ENCODE data around the gene TPBGL.

TPBGL gene, protein sequence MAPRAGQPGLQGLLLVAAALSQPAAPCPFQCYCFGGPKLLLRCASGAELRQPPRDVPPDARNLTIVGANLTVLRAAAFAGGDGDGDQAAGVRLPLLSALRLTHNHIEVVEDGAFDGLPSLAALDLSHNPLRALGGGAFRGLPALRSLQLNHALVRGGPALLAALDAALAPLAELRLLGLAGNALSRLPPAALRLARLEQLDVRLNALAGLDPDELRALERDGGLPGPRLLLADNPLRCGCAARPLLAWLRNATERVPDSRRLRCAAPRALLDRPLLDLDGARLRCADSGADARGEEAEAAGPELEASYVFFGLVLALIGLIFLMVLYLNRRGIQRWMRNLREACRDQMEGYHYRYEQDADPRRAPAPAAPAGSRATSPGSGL

DNA sequence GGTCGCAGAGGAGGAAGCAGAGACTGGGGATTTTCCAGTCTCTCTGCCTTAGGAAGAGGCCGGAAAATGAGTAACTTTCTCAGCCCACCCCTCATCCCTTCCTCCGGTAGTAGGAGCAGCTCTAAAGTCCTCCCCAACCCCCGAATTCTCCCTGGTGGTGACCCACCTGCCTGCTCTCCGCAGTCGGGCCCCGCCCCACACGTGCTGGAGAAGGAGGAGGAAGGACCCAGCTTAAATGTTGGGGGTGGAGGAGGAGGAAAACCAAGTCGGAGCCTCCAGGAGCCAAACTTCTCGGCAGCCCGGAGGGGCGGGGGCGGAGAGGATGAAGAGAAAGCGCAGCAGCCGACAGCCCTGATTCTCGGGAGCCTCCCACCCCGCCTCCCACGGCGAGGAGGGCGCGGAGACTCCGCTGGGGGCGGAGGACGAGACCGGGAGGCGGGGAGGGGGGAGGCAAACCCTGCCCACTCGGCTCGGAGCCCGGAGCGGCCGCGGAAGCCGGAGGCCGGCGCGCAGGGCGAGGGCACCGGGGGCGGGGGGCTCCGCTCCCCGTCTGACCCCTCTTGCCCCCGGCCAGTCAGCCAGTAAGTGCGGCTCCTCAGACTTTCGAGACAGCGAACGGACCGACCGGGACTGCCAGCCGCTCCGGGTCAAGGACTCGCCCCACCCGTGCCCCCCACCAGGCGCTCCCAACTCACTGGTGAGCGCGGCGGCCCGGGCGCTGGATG, at the start of gene TPBGL:
TPBGL (plus strand) TSS at position 464 of the 725 bp plus-strand sequence. CDS start 276 bp downstream, outside the sequence.
- peak in 1 of 2 donors; percentile 38 for DNase-seq (ENCODE audit: low read depth in 2 of 2)

DNA sequence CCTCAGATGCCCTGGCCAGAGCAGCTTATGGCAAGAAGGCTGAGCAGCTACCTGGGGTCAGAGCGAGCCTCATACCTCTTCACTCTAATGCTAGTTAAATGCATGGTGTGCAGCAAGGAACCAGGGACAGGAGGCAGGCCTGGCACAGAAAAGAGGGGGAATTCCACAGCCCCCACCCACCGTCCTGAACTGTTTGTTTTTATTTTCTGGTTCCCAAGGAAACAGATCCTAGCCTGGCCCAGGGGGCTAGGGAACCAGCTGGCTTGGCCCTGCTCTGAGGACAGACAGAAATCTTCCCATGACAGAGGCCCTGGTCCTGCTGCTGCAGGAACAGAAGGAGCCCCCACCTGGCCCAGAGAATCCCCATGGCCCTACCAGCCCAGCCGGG, 49.2 kb upstream of the TPBGL start:
- no peak for DNase-seq (ENCODE audit: low read depth in 2 of 2)

DNA sequence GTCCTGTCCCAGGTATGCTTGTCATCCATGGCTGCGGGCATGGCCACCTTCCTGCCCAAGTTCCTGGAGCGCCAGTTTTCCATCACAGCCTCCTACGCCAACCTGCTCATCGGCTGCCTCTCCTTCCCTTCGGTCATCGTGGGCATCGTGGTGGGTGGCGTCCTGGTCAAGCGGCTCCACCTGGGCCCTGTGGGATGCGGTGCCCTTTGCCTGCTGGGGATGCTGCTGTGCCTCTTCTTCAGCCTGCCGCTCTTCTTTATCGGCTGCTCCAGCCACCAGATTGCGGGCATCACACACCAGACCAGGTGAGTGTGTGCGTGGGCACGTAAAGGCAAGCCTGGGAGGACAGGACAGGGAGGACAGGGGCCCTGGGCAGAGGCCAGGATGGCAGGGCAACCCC, 47.3 kb upstream of the TPBGL start:
- DNase-seq (ENCODE audit: low read depth in 2 of 2), result no peak

DNA sequence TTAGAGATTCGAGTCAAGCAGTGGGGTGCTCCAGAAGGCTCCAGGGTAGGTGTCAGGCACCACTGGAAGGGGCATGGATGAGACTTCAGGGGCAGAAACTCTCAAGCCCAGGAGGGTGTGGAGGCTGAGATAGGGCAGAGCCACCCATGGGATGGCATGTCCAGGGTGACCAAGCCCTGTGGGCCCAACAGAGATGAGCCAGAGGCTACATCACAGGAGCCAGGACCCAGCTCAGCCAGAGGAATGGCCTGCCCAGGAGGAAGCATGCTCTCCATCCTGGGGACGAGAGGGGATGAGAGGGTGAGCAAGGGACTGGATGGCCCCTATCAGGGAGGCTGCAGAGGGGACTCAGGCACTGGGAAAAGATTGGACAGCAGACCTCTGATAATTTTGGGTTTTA, 46.9 kb upstream of the TPBGL start:
- no peak for DNase-seq (ENCODE audit: low read depth in 2 of 2)

DNA sequence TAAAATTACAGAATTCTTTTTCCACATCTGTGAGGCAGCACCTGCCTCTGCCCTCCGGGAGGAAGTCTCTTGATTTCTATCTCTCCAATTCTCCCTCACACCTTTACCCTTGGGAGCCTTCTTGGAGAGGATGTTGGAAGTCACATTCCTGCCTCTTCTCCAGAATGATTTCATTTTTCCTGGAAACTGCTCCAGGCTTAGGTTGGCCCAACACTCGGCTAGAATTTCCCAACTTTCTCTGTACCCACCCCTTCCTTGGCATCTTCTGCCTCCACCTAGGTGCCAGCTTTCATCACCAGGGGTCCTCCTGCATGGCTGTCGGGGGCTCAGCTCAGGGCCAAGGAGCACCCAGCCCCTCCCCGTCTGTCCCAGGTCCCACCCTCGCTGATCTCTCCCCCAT, 46.4 kb upstream of the TPBGL start:
- DNase-seq (ENCODE audit: low read depth in 2 of 2), result no peak

DNA sequence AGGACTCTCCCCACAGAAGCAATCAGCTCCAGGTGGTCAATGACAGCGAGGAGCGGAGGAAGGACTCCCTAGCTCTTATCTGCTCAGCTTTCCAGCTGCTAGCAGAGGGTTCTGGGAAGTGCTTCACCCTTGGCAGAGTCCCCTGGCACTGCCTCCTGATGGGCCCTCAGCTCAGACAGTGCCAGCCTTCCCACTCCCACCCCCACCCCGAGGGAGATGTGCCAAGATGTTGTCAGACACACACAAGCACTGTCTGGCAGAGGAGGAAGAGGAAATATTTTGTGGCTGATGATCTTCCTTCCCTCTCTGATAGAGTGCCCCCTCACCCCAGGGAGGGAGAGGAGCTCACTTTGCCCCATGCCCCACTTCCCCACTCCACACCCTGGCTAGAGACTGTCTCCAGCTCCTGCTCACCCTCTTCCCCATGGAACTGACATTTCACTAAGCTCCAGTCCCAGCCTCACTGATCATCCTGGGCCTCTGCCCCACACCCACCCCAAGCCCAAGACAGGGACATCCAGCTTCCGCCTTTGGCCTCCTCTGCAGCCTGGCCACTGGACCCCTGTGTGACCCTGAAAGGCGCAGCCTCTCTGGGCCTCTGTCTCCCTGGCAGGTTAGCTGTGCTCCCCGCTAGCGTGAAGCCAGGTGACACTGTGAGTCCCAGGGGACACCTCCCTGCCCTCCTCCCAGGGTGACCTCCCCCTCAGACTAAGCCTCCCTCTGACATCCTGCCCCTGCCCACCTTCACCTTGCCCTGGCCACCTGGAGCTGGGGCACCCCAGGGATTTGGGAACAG, 45.2 kb upstream of the TPBGL start:
- no peak for DNase-seq (ENCODE audit: low read depth in 2 of 2)

DNA sequence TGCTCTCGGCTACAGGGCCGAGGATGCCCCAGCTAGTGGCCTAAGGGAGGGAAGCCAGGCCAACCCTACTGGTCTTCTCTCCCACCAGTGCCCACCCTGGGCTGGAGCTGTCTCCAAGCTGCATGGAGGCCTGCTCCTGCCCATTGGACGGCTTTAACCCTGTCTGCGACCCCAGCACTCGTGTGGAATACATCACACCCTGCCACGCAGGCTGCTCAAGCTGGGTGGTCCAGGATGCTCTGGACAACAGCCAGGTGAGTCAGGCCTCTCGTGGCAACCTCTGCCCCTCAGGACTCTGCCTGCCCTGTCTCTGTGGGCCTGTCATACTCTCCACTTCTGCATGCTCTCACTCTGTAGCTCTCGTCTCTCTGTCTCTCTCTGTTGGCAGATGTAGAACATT, 44.1 kb upstream of the TPBGL start:
- no peak for DNase-seq (ENCODE audit: low read depth in 2 of 2)

DNA sequence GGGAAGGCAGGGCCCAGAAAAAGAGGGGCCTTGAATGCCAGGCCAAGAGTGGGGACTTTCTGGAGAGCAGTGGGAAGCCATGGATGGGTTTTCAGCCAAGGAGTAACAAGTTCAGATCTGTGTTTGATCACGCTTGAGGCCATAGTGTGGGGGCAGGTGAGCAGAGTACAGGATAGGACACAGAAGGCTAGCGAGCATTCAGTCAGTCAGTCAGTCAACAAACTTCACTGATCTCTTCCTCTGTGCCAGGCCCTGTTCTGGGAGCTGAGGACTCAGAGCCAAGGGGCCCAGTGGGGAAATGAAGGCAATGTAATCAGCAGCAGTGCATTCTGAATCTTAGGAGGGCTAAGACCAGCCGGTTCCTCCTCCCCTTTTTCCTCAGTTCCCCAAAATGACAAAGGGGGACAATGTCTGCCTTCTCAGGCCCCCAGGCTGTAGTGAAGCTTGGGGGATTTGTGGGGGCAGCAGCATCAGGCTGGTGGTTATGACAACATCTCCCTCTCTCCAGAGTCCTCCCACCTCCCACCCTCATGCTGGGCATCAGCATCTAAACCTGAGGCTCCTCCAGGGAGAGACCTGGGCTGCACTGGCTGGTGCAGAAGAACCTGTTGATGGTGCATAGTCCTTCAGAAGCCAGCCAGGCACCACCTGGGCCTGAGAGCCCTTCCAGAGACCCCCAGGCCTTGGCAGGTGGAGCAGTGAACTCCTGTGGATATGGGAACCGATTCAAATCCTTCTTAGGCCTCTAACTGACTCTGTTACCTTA, 42.9 kb upstream of the TPBGL start:
- DNase-seq (ENCODE audit: low read depth in 2 of 2), result no peak

DNA sequence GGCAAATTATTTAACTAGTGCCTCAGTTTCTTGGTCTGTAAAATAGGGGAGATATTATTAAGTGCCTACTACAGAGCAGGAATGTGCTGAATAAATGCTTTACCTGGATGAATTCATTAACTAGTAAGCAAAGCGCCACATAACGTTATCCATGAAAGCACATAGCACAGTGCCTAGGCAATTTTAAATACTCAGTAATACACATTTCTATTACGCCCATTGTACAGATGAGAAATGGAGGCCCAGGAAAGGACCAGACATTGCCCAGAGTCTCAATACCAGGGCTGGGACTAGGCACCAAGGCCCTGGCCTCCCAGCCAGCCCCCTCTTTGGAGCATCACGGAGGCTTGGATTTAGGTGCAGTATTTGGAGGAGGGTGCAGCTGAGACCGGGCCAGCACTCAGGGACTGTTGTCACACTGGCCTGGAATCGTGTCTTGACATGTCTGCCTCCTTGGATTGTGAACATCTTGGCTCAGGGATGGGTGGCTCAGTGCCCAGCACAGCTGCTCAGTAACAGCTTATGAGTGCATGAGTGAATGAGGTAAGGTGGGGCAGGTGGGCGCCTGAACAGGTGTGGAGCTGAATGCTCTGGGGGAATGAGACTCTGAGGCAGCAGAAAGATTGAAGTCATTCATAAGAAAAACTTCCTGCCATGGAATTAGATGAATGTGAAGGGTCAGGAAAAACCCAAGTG, 42.1 kb upstream of the TPBGL start:
- DNase-seq (ENCODE audit: low read depth in 2 of 2), result no peak

DNA sequence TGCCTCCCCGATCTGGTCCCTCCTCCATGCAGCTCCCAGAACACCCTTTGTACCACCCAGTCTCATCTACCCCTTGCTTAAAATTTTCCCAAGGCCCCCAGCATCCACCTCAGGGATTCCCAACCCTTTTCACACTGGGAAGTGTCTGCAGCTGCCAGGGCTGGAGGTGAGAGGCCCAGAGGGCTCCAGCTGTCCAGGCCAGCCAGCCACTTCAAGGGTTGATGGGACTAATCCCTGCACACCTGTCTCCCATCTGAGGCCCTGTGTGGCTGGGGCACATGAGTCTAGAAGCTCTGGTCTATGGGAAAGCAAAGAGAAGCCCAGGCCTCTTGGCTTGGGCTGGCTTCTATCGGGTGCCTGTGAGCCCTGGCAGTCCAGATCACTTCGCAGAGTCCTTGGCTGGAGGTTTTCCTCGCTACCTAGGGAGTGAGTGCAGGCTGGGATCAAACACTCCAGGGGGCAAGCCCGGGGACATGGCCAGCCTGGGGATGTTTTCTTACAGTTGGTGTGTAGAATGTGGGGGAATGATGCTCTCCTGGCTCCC, 41.1 kb upstream of the TPBGL start:
- DNase-seq (ENCODE audit: low read depth in 2 of 2), result no peak

DNA sequence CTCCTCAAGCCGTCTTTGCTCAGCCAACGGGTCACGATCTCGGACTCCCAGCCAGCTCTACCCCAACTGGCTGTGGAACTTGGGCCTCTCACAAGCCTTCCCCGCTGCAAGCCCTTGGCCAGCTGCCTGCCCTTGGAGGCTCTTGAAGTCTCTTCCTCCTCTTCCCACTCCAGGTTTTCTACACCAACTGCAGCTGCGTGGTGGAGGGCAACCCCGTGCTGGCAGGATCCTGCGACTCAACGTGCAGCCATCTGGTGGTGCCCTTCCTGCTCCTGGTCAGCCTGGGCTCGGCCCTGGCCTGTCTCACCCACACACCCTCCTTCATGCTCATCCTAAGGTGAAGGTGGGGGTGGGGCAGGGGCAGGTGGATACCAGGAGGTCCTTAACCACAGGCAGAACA, 40.5 kb upstream of the TPBGL start:
- DNase-seq (ENCODE audit: low read depth in 2 of 2), result no peak

DNA sequence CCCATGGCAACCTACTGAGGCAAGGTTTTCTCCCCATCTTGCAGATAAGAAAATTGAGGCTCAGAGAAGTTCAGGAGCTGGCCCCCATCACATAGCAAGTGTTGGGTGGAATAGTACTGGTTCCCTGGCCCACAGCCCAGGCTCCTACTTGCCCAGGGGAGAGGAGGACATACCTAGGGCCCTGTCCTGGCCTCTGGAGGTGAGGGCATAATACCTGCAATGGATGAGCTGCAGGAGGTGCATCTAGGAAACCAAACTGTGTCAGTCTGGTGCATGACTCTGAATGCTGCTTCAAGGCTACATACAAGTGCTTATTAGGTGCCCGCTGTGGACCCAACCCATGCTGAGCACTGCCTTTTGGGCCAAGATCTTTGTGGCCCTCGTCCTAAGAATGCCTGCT, 40.0 kb upstream of the TPBGL start:
- DNase-seq (ENCODE audit: low read depth in 2 of 2), result no peak

DNA sequence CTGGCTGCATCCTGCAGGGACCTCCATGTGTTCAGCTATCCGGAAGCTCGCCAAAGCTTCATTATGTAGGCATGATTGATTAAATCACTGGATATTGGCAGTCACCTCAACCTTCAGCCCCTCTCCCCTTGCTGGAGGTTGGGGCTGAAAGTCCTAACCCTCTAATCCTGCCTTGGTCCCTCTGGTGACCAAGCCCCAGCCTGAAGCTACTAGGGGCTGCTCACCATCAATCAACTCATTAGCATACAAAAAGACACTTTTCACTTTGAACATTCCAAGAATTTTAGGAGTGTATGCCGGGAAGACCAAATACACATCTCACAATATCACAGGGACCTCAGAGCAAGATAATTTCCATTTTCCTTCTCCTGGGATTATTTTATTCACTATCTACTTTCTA, 38.8 kb upstream of the TPBGL start:
- DNase-seq (ENCODE audit: low read depth in 2 of 2), result no peak

DNA sequence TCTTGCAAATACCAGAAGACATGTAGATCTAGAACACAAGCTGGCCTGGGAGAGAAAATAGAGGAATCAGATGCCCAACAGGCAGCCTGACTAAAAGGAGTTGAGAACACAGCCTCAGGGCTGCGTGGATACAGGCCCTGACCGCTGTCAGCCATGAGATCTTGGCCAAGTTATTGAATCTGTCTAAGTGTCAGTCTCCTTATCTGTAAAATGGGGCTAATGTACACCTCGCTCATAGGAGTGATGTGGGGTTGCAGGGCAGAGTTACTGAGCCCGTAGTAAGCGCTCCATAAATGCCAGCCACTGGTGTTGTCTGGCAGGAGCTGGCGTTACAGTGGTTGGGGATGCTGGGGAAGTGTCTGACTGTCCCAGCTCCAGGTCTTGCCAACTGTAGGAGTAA, 38.4 kb upstream of the TPBGL start:
- no peak for DNase-seq (ENCODE audit: low read depth in 2 of 2)

DNA sequence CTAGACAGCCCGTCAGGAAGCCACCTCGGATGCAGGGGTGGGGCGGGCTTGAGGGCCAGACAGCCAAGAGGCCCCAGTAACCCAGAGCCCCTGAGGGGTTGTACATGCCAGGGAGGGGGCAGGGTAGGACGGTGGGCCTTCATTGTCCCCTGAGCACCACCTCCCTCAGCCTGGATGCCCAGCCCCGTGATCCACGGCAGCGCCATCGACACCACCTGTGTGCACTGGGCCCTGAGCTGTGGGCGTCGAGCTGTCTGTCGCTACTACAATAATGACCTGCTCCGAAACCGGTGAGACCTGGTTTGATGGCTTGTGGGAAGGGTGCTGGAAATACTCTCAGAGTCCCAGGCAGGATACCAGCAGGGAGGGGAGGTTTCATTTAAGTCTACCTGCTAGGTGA, 37.4 kb upstream of the TPBGL start:
- DNase-seq (ENCODE audit: low read depth in 2 of 2), result no peak

DNA sequence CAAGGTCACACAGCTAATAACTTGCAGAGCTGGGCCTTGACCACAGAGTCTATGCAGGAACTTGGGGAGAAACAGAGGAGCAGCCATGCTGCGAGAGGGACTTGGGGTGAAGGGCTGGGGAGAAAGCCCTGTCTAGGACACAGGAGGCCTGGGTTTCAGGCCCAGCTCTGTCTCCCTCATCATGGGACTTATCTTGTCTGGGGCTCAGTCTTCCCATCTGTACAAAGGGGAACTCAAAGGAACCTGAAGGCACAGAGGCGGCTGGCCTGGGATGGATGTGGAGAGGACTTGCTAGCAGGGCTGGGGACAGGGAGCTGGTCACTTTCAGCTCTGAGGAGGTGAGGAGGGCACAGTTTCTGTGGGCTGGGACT, 36.9 kb upstream of the TPBGL start:
- DNase-seq (ENCODE audit: low read depth in 2 of 2), result no peak

DNA sequence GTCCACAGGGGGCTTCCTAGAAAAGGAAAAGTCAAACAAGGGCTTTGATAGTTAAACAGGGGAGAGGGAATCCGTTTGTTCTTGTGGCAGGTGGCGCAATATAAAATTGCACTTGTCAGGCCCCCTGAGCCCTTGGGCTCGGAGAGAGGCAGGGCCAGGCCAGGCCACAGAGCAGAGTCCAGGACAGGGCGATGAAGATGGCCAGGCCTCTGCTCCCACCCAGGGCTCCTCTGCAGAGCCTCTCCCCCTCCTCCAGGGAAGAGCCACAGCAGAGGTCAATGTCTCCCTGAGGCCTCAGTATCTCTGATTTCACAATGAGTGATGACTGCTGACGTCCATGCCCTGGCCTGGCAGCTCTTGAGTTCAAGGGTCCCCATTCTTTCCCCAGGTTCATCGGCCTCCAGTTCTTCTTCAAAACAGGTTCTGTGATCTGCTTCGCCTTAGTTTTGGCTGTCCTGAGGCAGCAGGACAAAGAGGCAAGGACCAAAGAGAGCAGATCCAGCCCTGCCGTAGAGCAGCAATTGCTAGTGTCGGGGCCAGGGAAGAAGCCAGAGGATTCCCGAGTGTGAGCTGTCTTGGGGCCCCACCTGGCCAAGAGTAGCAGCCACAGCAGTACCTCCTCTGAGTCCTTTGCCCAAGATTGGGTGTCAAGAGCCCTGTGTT, 36.4 kb upstream of the TPBGL start:
- DNase-seq (ENCODE audit: low read depth in 2 of 2), result no peak

DNA sequence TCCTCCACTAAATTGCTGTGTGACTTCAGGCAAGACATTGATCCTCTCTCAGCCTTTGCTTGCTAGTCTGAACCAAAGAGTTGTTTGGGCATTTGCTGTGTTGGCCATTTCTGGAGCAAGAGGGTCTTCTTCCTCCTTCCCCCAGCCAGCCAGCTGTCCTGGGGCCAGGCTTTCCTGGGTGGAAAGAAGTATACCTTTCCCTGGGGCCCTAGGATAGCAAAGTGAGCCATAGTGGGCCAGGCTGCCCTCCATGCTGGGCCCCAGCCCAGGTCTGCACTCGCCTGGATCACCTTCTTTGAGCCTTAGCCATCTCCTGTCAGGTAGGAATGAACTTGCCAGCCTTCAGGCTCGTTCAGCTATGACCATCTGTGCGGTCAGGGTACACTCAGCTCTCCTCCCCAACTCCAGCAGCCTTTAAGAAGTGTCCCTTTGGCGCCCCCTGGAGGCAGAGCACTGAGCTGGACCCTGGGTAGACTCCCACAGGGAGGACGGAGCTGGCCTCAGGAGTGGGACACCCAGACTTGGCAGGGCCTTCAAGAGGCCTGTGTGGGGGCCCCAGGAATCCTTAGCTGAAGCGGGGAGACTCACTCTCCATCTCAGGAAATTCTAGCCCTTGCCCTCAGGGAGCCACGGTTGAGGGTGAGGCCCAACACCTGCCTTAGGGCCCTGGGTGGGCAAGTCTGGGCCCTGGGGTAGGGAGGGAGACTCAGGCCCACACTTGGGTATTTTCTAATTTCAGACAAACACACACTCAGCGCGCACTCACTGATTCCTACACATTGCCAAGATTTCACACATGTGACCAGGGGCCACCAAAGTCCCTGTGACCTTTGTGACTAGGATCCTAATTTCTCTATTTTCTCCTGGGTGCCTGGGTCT, 35.6 kb upstream of the TPBGL start:
- DNase-seq (ENCODE audit: low read depth in 2 of 2), result peak; percentile 80 to 83

DNA sequence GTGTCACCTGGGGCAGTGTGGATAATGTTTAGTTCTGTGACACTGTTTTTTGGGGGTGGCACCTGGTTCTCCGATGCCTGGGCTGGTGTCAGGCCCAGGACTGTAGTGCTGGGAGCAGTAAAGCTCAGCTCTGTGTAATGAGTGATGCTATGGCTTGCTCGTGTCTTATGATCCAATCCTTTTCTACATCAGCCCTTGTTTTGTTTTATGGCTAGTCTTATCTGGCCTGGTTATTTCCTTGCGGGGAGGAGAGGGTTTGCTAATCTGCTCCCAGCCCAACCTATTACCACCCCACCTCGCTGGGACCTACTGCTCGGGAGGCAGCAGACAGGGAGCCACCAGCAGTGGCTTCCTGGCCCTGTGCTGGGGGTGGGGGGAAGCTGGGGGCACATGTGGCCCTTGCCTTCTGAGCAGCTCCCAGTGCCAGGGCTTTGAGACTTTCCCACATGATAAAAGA, 35.0 kb upstream of the TPBGL start:
- DNase-seq (ENCODE audit: low read depth in 2 of 2), result no peak
